ENCODE measurements around the gene OR7D2.

Gene OR7D2

GRCh38 chr19:9205501-9206113, 26.8 kb downstream of the OR7D2 start:
- DNase-seq (ENCODE audit: low read depth), result peak; percentile 52

- no peak for DNase-seq (ENCODE audit: low read depth)
Measured at GRCh38 chr19:9219489-9219888, 40.7 kb downstream of the OR7D2 start, which contains the start of gene OR7D4. OR7D4 (minus strand) TSS chr19:9219589; CDS start chr19:9214837, 4,752 bp downstream.

Data from stimulated activated CD8-positive, alpha-beta memory T cell treated with anti-CD3 and anti-CD28 coated beads, Interleukin-4, amount 100 ng/mL, for 24 hours (primary cell).